Spleen (tissue), 11 donors: ENCODE measurements around the gene LYPD3. TPM values are rescaled to one million over a fixed set of nuclear protein-coding genes. Genes with fewer than 3 reads are reported as not detected.

Source experiments
- DNase-seq: peaks from one replicate; pipeline ENCODE4 v3.0.0-alpha.2; 2020
- H3K27ac ChIP-seq, 8 donors: fragments of 200-600 bp; sonication (generic) in 7 of 8; 1 replicate in 4 of 8; 2 replicates in 4 of 8; pipeline versions ENCODE4 v1.5.0 to v1.8.0; 2016 to 2021; ENCODE audit warnings: inconsistent platforms in 4 of 8, mild to moderate bottlenecking in 4 of 8, moderate library complexity in 1 of 8
- H3K27me3 ChIP-seq, 7 donors: fragments of 200-600 bp; sonication (generic) in 6 of 7; replicated peaks in 1 of 7; 1 replicate in 4 of 7; 2 replicates in 3 of 7; pipeline versions ENCODE4 v1.5.0 to v1.8.0; 2016 to 2021; ENCODE audit warnings: inconsistent platforms in 3 of 7, mild to moderate bottlenecking in 1 of 7
- H3K36me3 ChIP-seq, 6 donors: fragments of 200-600 bp; sonication (generic) in 5 of 6; 1 replicate in 4 of 6; 2 replicates in 2 of 6; pipeline versions ENCODE4 v1.5.0 to v1.8.0; 2016 to 2021; ENCODE audit warnings: inconsistent platforms in 2 of 6
- H3K4me1 ChIP-seq, 6 donors: fragments of 200-600 bp; sonication (generic) in 5 of 6; 1 replicate in 3 of 6; 2 replicates in 3 of 6; pipeline versions ENCODE4 v1.5.0 to v1.8.0; 2016 to 2021; ENCODE audit warnings: inconsistent platforms in 3 of 6
- H3K4me3 ChIP-seq, 8 donors: fragments of 200-600 bp; sonication (generic) in 7 of 8; 1 replicate in 4 of 8; 2 replicates in 4 of 8; pipeline versions ENCODE4 v1.5.0 to v1.8.0; 2016 to 2021; ENCODE audit warnings: inconsistent platforms in 4 of 8, mild to moderate bottlenecking in 4 of 8, moderate library complexity in 2 of 8
- H3K9me3 ChIP-seq, 8 donors: fragments of 200-600 bp; sonication (generic) in 7 of 8; 1 replicate in 4 of 8; 2 replicates in 4 of 8; pipeline versions ENCODE4 v1.5.0 to v1.8.0; 2016 to 2021; ENCODE audit warnings: inconsistent platforms in 4 of 8
- POLR2A ChIP-seq, 3 donors: fragments of 450-650 bp; IDR thresholded peaks; one replicate each; pipeline ENCODE4 v1.5.1; 2017; ENCODE audit warnings: antibody characterized with exemption in 3 of 3, mild to moderate bottlenecking in 1 of 3
- POLR2AphosphoS5 ChIP-seq, 3 donors: sonication (generic); formaldehyde crosslinking; IDR thresholded peaks; one replicate each; pipeline ENCODE4 v1.5.1; 2017; ENCODE audit warnings: antibody characterized with exemption in 3 of 3
- WGBS, 5 donors: extraction: QIAGEN DNeasy Blood & Tissue Kit in 3 of 5; methylation state at CpG; one replicate each; pipeline versions ENCODE4 v1.1.5 to v1.1.7; 2013 to 2018; 5-methylcytosine and 5-hydroxymethylcytosine counted together
- intact Hi-C: fragments of 100-400 bp; cut with DNase I; formaldehyde crosslinking; loops from one replicate; pipeline ENCODE4 v1.15.0; 2023; ENCODE audit warnings: low total_unique reads
- polyA plus RNA-seq, 3 donors: library from polyadenylated mRNA; stranded (reverse); fragments of 200-250 nt; gene quantifications; one replicate each; pipeline ENCODE4 v1.2.1, GENCODE V29; 2013
- total RNA-seq, 7 donors: library from RNA; depleted of rRNA in 3 of 7; stranded (reverse); fragments of >200 nt in 3 of 7; fragmentation: NEBNext Ultra II Directional in 4 of 7; extraction: Animal tissue kit (Norgen Biotek cat#: 25700) in 4 of 7; gene quantifications; one replicate each; pipeline versions ENCODE4 v1.1.0 to v1.2.1, GENCODE V29; 2016 to 2021
- TF ChIP-seq, protein P1 (sequence below), 11 experiments: fragments of 200-600 bp in 7 of 11; fragments of 450-650 bp in 4 of 11; sonication (generic) in 4 of 11; IDR thresholded peaks in 8 of 11; conservative IDR thresholded peaks in 3 of 11; 1 replicate in 7 of 11; 2 replicates in 4 of 11; pipeline versions ENCODE4 v1.4.0 to v1.8.0; 2016 to 2021; ENCODE audit warnings: antibody characterized with exemption in 11 of 11, inconsistent platforms in 4 of 11, mild to moderate bottlenecking in 1 of 11
- donor health status: healthy with polysubstance abuse.
- donor health status: DM: no; HTN: no; CAD: no; lungs with moderate emphysema.
- donor health status: DM: no; HTN: no; CAD: no.
- donor health status: Bipolar disorder and iron deficiency.
- donor health status: healthy.
- donor health status: DM: no; HTN: no; CAD: no.
- donor health status: DM: yes; HTN: yes; CAD: no.

Gene LYPD3
- total and polyA plus RNA-seq, 10 donors = 0.57 to 2.8 (median 1.5) TPM

- no peaks in the 10 kb centered on the region for H3K9me3 ChIP-seq
- H3K4me1 ChIP-seq = peaks cover 5 to 38% (median 14%) of the 10 kb centered on the region in 6 donors
- H3K27ac ChIP-seq = peak overlapping the region in 3 of 8 donors; percentile 16 to 43 (median 25)
- TF ChIP-seq, protein P1, sequence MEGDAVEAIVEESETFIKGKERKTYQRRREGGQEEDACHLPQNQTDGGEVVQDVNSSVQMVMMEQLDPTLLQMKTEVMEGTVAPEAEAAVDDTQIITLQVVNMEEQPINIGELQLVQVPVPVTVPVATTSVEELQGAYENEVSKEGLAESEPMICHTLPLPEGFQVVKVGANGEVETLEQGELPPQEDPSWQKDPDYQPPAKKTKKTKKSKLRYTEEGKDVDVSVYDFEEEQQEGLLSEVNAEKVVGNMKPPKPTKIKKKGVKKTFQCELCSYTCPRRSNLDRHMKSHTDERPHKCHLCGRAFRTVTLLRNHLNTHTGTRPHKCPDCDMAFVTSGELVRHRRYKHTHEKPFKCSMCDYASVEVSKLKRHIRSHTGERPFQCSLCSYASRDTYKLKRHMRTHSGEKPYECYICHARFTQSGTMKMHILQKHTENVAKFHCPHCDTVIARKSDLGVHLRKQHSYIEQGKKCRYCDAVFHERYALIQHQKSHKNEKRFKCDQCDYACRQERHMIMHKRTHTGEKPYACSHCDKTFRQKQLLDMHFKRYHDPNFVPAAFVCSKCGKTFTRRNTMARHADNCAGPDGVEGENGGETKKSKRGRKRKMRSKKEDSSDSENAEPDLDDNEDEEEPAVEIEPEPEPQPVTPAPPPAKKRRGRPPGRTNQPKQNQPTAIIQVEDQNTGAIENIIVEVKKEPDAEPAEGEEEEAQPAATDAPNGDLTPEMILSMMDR (IDR thresholded peaks at IDR 0.05 in 8 of 11, conservative IDR thresholded peaks at IDR 0.05 in 3 of 11) = no peak
- TF ChIP-seq POLR2AphosphoS5 (IDR thresholded peaks at IDR 0.05) = no peak
- TF ChIP-seq POLR2A (IDR thresholded peaks at IDR 0.05) = no peak
- H3K27me3 ChIP-seq = peaks cover 0 to 20% (median 0%) of the 10 kb centered on the region in 7 donors
- no peak overlapping the region for H3K4me3 ChIP-seq
- no peak for DNase-seq
- intact Hi-C loops = no loop called here
- WGBS, 5 donors = 85 to 94% (median 87%) methylated on average over 4 of the region's 4 CpGs
- no peaks in the 10 kb centered on the region for H3K36me3 ChIP-seq
Measured at GRCh38 chr19:43468354-43469159, 3.1 kb upstream of the LYPD3 start.

DNA sequence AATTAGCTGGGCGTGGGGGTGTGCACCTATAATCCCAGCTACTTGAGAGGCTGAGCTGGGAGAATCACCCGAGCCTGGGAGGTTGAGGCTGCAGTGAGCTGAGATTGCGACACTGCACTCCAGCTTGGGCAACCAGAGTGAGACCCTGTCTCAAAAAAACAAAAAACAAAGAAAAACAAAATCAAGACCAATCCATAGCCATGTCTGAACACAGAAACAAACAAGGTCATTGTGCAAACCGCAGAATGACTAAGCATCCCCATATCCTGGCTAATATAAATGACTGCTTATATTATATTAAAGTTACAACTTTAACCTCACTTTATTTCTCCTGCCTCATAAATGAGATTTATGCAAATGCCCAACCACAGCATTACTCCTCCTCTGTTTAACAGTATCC lies 2.3 kb upstream of the LYPD3 start:
- H3K27ac ChIP-seq = no peak overlapping the region
- no peaks in the 10 kb centered on the region for H3K9me3 ChIP-seq
- intact Hi-C loops = no loop called here
- peaks cover 0 to 20% (median 0%) of the 10 kb centered on the region in 7 donors for H3K27me3 ChIP-seq
- peaks cover 5 to 44% (median 16%) of the 10 kb centered on the region in 6 donors for H3K4me1 ChIP-seq
- DNase-seq = no peak
- no peaks in the 10 kb centered on the region for H3K36me3 ChIP-seq
- H3K4me3 ChIP-seq = no peak overlapping the region
- TF ChIP-seq POLR2AphosphoS5 (IDR thresholded peaks at IDR 0.05) = no peak
- TF ChIP-seq POLR2A (IDR thresholded peaks at IDR 0.05) = no peak
- TF ChIP-seq, protein P1 (IDR thresholded peaks at IDR 0.05 in 8 of 11, conservative IDR thresholded peaks at IDR 0.05 in 3 of 11) = no peak
- 61 to 72% (median 65%) methylated on average over 4 of the region's 4 CpGs for WGBS, 5 donors

- TF ChIP-seq POLR2A (IDR thresholded peaks at IDR 0.05) = no peak
- TF ChIP-seq, protein P1 (IDR thresholded peaks at IDR 0.05 in 8 of 11, conservative IDR thresholded peaks at IDR 0.05 in 3 of 11) = no peak
- TF ChIP-seq POLR2AphosphoS5 (IDR thresholded peaks at IDR 0.05) = no peak
- no peaks in the 10 kb centered on the region for H3K36me3 ChIP-seq
- H3K4me1 ChIP-seq = peaks cover 5 to 48% (median 19%) of the 10 kb centered on the region in 6 donors
- H3K9me3 ChIP-seq = no peaks in the 10 kb centered on the region
- H3K27ac ChIP-seq = no peak overlapping the region
- 75 to 87% (median 79%) methylated on average over 6 of the region's 6 CpGs for WGBS, 5 donors
- DNase-seq = no peak
- peaks cover 0 to 20% (median 0%) of the 10 kb centered on the region in 7 donors for H3K27me3 ChIP-seq
- intact Hi-C loops = no loop called here
- no peak overlapping the region for H3K4me3 ChIP-seq
Measured at GRCh38 chr19:43467276-43467675, 1.9 kb upstream of the LYPD3 start.

- no peak for DNase-seq
- WGBS, 5 donors = 87 to 100% (median 95%) methylated on average over 1 of the region's 1 CpG
- H3K36me3 ChIP-seq = no peaks in the 10 kb centered on the region
- TF ChIP-seq, protein P1 (IDR thresholded peaks at IDR 0.05 in 8 of 11, conservative IDR thresholded peaks at IDR 0.05 in 3 of 11) = no peak
- TF ChIP-seq POLR2A (IDR thresholded peaks at IDR 0.05) = no peak
- TF ChIP-seq POLR2AphosphoS5 (IDR thresholded peaks at IDR 0.05) = no peak
- no peaks in the 10 kb centered on the region for H3K9me3 ChIP-seq
- H3K27me3 ChIP-seq = peaks cover 0 to 20% (median 0%) of the 10 kb centered on the region in 7 donors
- intact Hi-C loops = no loop called here
- peaks cover 5 to 53% (median 19%) of the 10 kb centered on the region in 6 donors for H3K4me1 ChIP-seq
- H3K27ac ChIP-seq = no peak overlapping the region
- H3K4me3 ChIP-seq = no peak overlapping the region
Measured at GRCh38 chr19:43466793-43467192, 1.4 kb upstream of the LYPD3 start.
